WTC11 (cell line): ENCODE results near the gene ZNF48. TPM values are rescaled to one million over a fixed set of nuclear protein-coding genes. Genes with fewer than 3 reads are reported as not detected.
A peak's percentile ranks its signal among the peaks of the same experiment; 100 is the strongest.

ENCODE experiments used
- ATAC-seq: fragments of 200-7000 bp; cut with Tn5 transposase; 2 replicates; pipeline ENCODE4 v1.10.0; 2021; ENCODE audit warnings: mild to moderate bottlenecking, moderate library complexity
- CTCF ChIA-PET: fragments of 300-600 bp; sonication (Branson Sonifier 250); formaldehyde crosslinking; loops from one replicate; lab custom pipeline; 2021; ENCODE audit warnings: antibody characterized with exemption; lab: Charles Lee
- POLR2A ChIA-PET: fragments of 350-600 bp; sonication (Branson Sonifier 250); formaldehyde crosslinking; loops from one replicate; lab custom pipeline; 2021; ENCODE audit warnings: antibody characterized with exemption; lab: Charles Lee
- DNase-seq: peaks from one replicate; pipeline ENCODE4 v3.0.0; 2021; ENCODE audit warnings: low spot score
- H3K27ac Mint-ChIP-seq: 2 replicates; pipeline ENCODE4 v1.8.0; 2021; ENCODE audit warnings: mixed read lengths
- H3K27me3 Mint-ChIP-seq: 2 replicates; pipeline ENCODE4 v1.8.0; 2021; ENCODE audit warnings: low read depth, mild to moderate bottlenecking, moderate library complexity, mixed read lengths
- H3K36me3 Mint-ChIP-seq: 2 replicates; pipeline ENCODE4 v1.8.0; 2021; ENCODE audit warnings: mixed read lengths
- H3K4me1 Mint-ChIP-seq: 2 replicates; pipeline ENCODE4 v1.8.0; 2022; ENCODE audit warnings: mixed read lengths
- H3K4me3 Mint-ChIP-seq: 2 replicates; pipeline ENCODE4 v1.8.0; 2021; ENCODE audit warnings: mild to moderate bottlenecking, moderate library complexity, mixed read lengths
- H3K9me3 Mint-ChIP-seq: 2 replicates; pipeline ENCODE4 v1.8.0; 2021; ENCODE audit warnings: mixed read lengths
- AFF4 ChIP-seq: sonication (generic); formaldehyde crosslinking; IDR thresholded peaks from 2 replicates; pipeline ENCODE4 v1.8.1; 2023; ENCODE audit warnings: mild to moderate bottlenecking, missing genetic modification reagents, borderline replicate concordance
- CDX4 ChIP-seq: fragments of 250-450 bp; sonication (Bioruptor Pico); IDR thresholded peaks from 2 replicates; pipeline ENCODE4 v1.9.0; 2021; ENCODE audit warnings: moderate library complexity, mild to moderate bottlenecking, inconsistent platforms, borderline replicate concordance
- CTCF ChIP-seq: fragments of 200-600 bp; IDR thresholded peaks from 2 replicates; pipeline ENCODE4 v1.8.0; 2022; ENCODE audit warnings: antibody characterized with exemption
- HMGXB4 ChIP-seq: sonication (generic); formaldehyde crosslinking; IDR thresholded peaks from 2 replicates; pipeline ENCODE4 v1.8.1; 2023; ENCODE audit warnings: mild to moderate bottlenecking, moderate library complexity, missing genetic modification reagents
- IRF2 ChIP-seq: sonication (generic); formaldehyde crosslinking; IDR thresholded peaks from 2 replicates; pipeline ENCODE4 v1.8.0; 2022; ENCODE audit warnings: low read depth, missing genetic modification reagents, borderline replicate concordance
- JAZF1 ChIP-seq: fragments of 250-450 bp; sonication (Bioruptor Pico); IDR thresholded peaks from 2 replicates; pipeline ENCODE4 v1.9.0; 2021; ENCODE audit warnings: moderate library complexity, mild to moderate bottlenecking, inconsistent platforms
- JUN ChIP-seq: sonication (generic); formaldehyde crosslinking; IDR thresholded peaks from 2 replicates; pipeline ENCODE4 v1.8.0; 2023; ENCODE audit warnings: mild to moderate bottlenecking, missing genetic modification reagents
- MAX ChIP-seq: sonication (generic); formaldehyde crosslinking; IDR thresholded peaks from 2 replicates; pipeline ENCODE4 v1.8.0; 2022; ENCODE audit warnings: mild to moderate bottlenecking, missing genetic modification reagents
- MXD4 ChIP-seq: fragments of 250-450 bp; sonication (Bioruptor Pico); IDR thresholded peaks from 2 replicates; pipeline ENCODE4 v1.8.0; 2021; ENCODE audit warnings: mild to moderate bottlenecking, moderate library complexity, borderline replicate concordance
- NFYB ChIP-seq: sonication (generic); formaldehyde crosslinking; conservative IDR thresholded peaks from 2 replicates; pipeline ENCODE4 v1.8.0; 2022; ENCODE audit warnings: low read depth, missing genetic modification reagents
- PRDM15 ChIP-seq: sonication (generic); formaldehyde crosslinking; IDR thresholded peaks from 2 replicates; pipeline ENCODE4 v1.8.0; 2022; ENCODE audit warnings: missing genetic modification reagents
- ZNF396 ChIP-seq: fragments of 250-450 bp; sonication (Bioruptor Pico); IDR thresholded peaks from 2 replicates; pipeline ENCODE4 v1.8.0; 2021; ENCODE audit warnings: mild to moderate bottlenecking, moderate library complexity, borderline replicate concordance
- ZNF416 ChIP-seq: fragments of 250-450 bp; sonication (Bioruptor Pico); IDR thresholded peaks from 2 replicates; pipeline ENCODE4 v1.9.0; 2021; ENCODE audit warnings: mild to moderate bottlenecking, inconsistent platforms
- ZSCAN18 ChIP-seq: fragments of 250-450 bp; sonication (Bioruptor Pico); IDR thresholded peaks from 2 replicates; pipeline ENCODE4 v2.1.2; 2022; ENCODE audit warnings: mild to moderate bottlenecking, moderate library complexity
- total RNA-seq: library from RNA; stranded (reverse); gene quantifications from 3 replicates; pipeline ENCODE4 v1.2.3, GENCODE V29; 2021

ZNF48 gene
- total RNA-seq, 1 experiment from 2014 or later: 39.3 TPM

- no peak for TF ChIP-seq AFF4 (CRISPR knock-in tag)
Measured at GRCh38 chr16:30407804-30408534, 12.7 kb downstream of the ZNF48 start (continued).

GRCh38 chr16:30409125-30410060 is 14.2 kb downstream of the ZNF48 start:
- TF ChIP-seq JUN (CRISPR knock-in tag) (no peak), CTCF (peak; percentile 81), JAZF1 (no peak), ZNF416 (CRISPR knock-in tag) (0 out of 2 replicates have a peak, but pooled peaks have one; percentile 12), CDX4 (CRISPR knock-in tag) (no peak)
- peaks cover 21% of the 10 kb centered on the region for H3K36me3 Mint-ChIP-seq
- H3K4me3 Mint-ChIP-seq: peak overlapping the region; percentile 70; the same call in 1 of the 2 replicates
- H3K27me3 Mint-ChIP-seq: peaks cover 6% of the 10 kb centered on the region
- ATAC-seq: peak; percentile 68
- no peak overlapping the region; the same call in 1 of the 2 replicates for H3K27ac Mint-ChIP-seq
- peak; percentile 96 for DNase-seq
- POLR2A ChIA-PET: interaction anchor here (0.5 to 1.7 kb wide), 8 partner anchors 9 to 254 kb away, joined by 3 to 12 read pairs (median 3); no protein-coding TSS in a partner anchor
- no peaks in the 10 kb centered on the region for H3K9me3 Mint-ChIP-seq
- CTCF ChIA-PET: interaction anchor here (0.5 to 4.9 kb wide), 42 partner anchors 9 to 377 kb away, joined by 3 to 97 read pairs (median 5); partner anchors contain the start of genes CD2BP2, DCTPP1, TBC1D10B and TBX6
- peaks cover 20% of the 10 kb centered on the region for H3K4me1 Mint-ChIP-seq

GRCh38 chr16:30413112-30413806 is 18.0 kb downstream of the ZNF48 start:
- Mint-ChIP-seq H3K36me3 (peaks cover 21% of the 10 kb centered on the region), H3K9me3 (no peaks in the 10 kb centered on the region), H3K4me1 (peaks cover 16% of the 10 kb centered on the region), H3K27ac (no peak overlapping the region), H3K4me3 (no peak overlapping the region), H3K27me3 (no peaks in the 10 kb centered on the region)
- CTCF ChIA-PET: interaction anchor here (1.1 kb wide), 1 partner anchor 301 kb away, joined by 3 read pairs; no protein-coding TSS in a partner anchor
- ATAC-seq: no peak
- DNase-seq: no peak
- POLR2A ChIA-PET: no interaction called here
- no peak for TF ChIP-seq PRDM15
- no peak for TF ChIP-seq MXD4
- no peak for TF ChIP-seq ZSCAN18 (CRISPR knock-in tag)
- no peak for TF ChIP-seq NFYB (CRISPR knock-in tag)
- TF ChIP-seq MAX (CRISPR knock-in tag): no peak
- TF ChIP-seq IRF2: no peak
- TF ChIP-seq ZNF396 (CRISPR knock-in tag): no peak
- no peak for TF ChIP-seq HMGXB4
